ENCODE results near the gene RXFP3.

- TF ChIP-seq POLR2A (IDR thresholded peaks at IDR 0.05; ENCODE audit: control extremely low read depth in 1 of 2, low read depth in 2 of 2, low read length in 2 of 2) (no peak), CTCF (IDR thresholded peaks at IDR 0.05; ENCODE audit: control extremely low read depth in 1 of 3, insufficient read depth in 1 of 3, low read depth in 1 of 3, low read length in 3 of 3) (no peak)
These were observed 39.7 kb downstream of the RXFP3 start for GRCh38 chr5:33975852-33976251.
